ENCODE measurements around the gene RPL12. TPM values are rescaled to one million over a fixed set of nuclear protein-coding genes. Genes with fewer than 3 reads are reported as not detected.

Gene RPL12
- total RNA-seq, 4 donors from 2014 or later, result 621 to 1,579 (median 999) TPM

DNA sequence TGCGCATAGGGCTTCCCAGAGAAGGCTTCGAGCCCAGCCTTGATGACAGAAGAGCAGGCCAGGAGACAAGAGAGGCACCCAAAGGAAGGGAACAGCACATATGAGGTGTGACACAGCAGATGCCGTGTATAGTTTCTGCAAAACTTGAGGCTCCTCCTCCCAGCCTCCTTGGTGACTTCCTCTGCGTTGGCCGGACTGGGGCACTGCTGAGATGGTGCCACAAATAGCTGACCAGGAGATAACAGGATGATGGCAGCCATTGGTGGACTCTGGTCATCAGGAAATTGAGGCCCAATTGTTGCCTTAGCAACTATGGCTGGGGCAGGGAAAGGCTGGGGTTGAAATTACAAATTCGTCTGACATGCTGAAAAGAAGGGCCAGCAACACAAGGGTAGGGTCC lies 31.9 kb downstream of the RPL12 start:
- Histone ChIP-seq H3K4me1 (peaks cover 0 to 19% (median 5%) of the 10 kb centered on the region in 4 donors), H3K9me3 (no peaks in the 10 kb centered on the region), H3K36me3 (no peaks in the 10 kb centered on the region), H3K27ac (no peak overlapping the region), H3K4me3 (no peak overlapping the region), H3K27me3 (no peaks in the 10 kb centered on the region)
- no peak for TF ChIP-seq POLR2A (IDR thresholded peaks at IDR 0.05)
- TF ChIP-seq, protein P1, sequence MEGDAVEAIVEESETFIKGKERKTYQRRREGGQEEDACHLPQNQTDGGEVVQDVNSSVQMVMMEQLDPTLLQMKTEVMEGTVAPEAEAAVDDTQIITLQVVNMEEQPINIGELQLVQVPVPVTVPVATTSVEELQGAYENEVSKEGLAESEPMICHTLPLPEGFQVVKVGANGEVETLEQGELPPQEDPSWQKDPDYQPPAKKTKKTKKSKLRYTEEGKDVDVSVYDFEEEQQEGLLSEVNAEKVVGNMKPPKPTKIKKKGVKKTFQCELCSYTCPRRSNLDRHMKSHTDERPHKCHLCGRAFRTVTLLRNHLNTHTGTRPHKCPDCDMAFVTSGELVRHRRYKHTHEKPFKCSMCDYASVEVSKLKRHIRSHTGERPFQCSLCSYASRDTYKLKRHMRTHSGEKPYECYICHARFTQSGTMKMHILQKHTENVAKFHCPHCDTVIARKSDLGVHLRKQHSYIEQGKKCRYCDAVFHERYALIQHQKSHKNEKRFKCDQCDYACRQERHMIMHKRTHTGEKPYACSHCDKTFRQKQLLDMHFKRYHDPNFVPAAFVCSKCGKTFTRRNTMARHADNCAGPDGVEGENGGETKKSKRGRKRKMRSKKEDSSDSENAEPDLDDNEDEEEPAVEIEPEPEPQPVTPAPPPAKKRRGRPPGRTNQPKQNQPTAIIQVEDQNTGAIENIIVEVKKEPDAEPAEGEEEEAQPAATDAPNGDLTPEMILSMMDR (IDR thresholded peaks at IDR 0.05), result no peak
- DNase-seq, result no peak

GRCh38 chr9:127418037-127418471 lies 33.2 kb downstream of the RPL12 start:
- H3K9me3 ChIP-seq, result no peaks in the 10 kb centered on the region
- no peaks in the 10 kb centered on the region for H3K27me3 ChIP-seq
- no peak for DNase-seq
- H3K4me1 ChIP-seq, result peaks cover 0 to 15% (median 3%) of the 10 kb centered on the region in 4 donors
- no peak overlapping the region for H3K27ac ChIP-seq
- H3K4me3 ChIP-seq, result no peak overlapping the region
- no peaks in the 10 kb centered on the region for H3K36me3 ChIP-seq
- TF ChIP-seq, protein P1 (IDR thresholded peaks at IDR 0.05), result peak in 4 of 6 experiments; percentile 13 to 31 (median 27)
- no peak for TF ChIP-seq POLR2A (IDR thresholded peaks at IDR 0.05)

DNA sequence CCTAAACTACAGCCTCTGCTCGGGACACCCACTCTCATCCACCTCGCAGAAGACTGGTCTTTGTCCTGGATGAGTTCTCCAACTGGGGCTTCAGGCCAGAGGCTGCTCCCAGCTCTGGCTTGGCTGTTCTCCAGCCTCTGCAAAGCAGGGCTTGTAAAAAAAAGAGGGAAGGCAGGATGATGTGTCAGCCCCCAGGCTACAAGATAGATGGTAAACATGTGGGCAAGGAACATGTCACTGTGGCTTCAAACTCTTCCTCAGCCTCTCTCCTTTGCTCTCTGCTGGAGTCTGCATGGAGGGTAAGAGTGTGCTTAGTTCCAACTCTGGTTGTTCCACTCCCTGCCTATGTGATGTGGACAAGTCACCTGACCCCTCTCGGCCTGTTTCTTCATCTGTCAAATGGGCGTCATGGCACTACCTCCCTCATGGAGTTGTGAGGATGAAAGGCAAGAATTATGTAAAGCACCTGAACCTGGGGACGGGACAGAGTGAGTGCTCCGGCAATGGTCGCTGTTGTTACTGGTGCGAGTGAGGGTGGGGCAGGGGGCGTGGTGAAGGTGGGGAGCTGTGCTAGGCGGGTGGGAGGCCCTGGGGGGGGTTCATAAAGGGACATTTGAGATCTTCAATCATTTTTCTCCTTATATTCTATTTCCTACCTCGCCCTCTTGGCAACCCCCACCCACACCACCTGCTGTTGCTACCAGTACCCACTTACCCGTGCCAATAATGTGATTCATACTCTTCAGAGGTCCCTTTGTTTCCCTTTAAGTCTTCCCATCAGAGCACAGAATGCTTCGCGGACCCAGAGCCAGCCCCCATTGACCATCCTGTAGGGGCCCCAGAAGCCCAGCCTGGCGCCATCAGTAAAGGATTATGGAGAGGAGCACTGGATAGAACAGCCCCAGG lies 33.8 kb downstream of the RPL12 start:
- no peaks in the 10 kb centered on the region for H3K36me3 ChIP-seq
- TF ChIP-seq, protein P1 (IDR thresholded peaks at IDR 0.05), result no peak
- no peak for TF ChIP-seq POLR2A (IDR thresholded peaks at IDR 0.05)
- no peaks in the 10 kb centered on the region for H3K9me3 ChIP-seq
- H3K27ac ChIP-seq, result no peak overlapping the region
- peaks cover 0 to 8% (median 0%) of the 10 kb centered on the region in 4 donors for H3K4me1 ChIP-seq
- no peak for DNase-seq
- H3K4me3 ChIP-seq, result no peak overlapping the region
- H3K27me3 ChIP-seq, result no peaks in the 10 kb centered on the region

GRCh38 chr9:127415657-127416056 lies 35.5 kb downstream of the RPL12 start:
- TF ChIP-seq POLR2A (IDR thresholded peaks at IDR 0.05), result no peak
- TF ChIP-seq, protein P1 (IDR thresholded peaks at IDR 0.05), result no peak
- no peak overlapping the region for H3K4me3 ChIP-seq
- no peaks in the 10 kb centered on the region for H3K4me1 ChIP-seq
- no peaks in the 10 kb centered on the region for H3K9me3 ChIP-seq
- no peaks in the 10 kb centered on the region for H3K36me3 ChIP-seq
- no peak overlapping the region for H3K27ac ChIP-seq
- H3K27me3 ChIP-seq, result no peaks in the 10 kb centered on the region
- DNase-seq, result no peak

GRCh38 chr9:127415141-127415540 lies 36.1 kb downstream of the RPL12 start:
- Histone ChIP-seq H3K9me3 (no peaks in the 10 kb centered on the region), H3K27me3 (no peaks in the 10 kb centered on the region), H3K4me1 (no peaks in the 10 kb centered on the region), H3K4me3 (no peak overlapping the region), H3K27ac (no peak overlapping the region), H3K36me3 (no peaks in the 10 kb centered on the region)
- no peak for DNase-seq
- TF ChIP-seq, protein P1 (IDR thresholded peaks at IDR 0.05), result no peak
- TF ChIP-seq POLR2A (IDR thresholded peaks at IDR 0.05), result no peak

Data from Peyer's patch (tissue), 4 donors.